GM18499 (cell line): Measurements from ENCODE around the gene SNAPC2.
"Not testable (repeated sequence)": the region's sequence is repeated elsewhere in the genome, so short reads cannot be mapped to it uniquely, and the experiment has no call there.

Experiments used
- ATAC-seq: cut with Tn5 transposase; IDR thresholded peaks from one replicate; pipeline ENCODE4 v1.9.1; 2021; ENCODE audit warnings: moderate number of reproducible peaks; ENCODE audit not compliant: insufficient read depth, unreplicated experiment

The SNAPC2 gene

GRCh38 chr19:7888145-7888825 is 31.9 kb upstream of the SNAPC2 start, which contains the start of gene LRRC8E:
Gene LRRC8E, plus strand, starts transcription at chr19:7888510. Its CDS starts 7,094 bp downstream, at chr19:7895604.
- ATAC-seq = no peak

- no peak for ATAC-seq
These were observed 31.3 kb upstream of the SNAPC2 start for GRCh38 chr19:7888826-7889217.

- not testable (repeated sequence) for ATAC-seq
These were observed 26.6 kb upstream of the SNAPC2 start for GRCh38 chr19:7893362-7894101.

- no peak for ATAC-seq
These were observed 25.4 kb upstream of the SNAPC2 start for GRCh38 chr19:7894612-7895309.

GRCh38 chr19:7895565-7895964 is 24.6 kb upstream of the SNAPC2 start:
- no peak for ATAC-seq

- no peak for ATAC-seq
These were observed 22.8 kb upstream of the SNAPC2 start for GRCh38 chr19:7897292-7897691.

GRCh38 chr19:7898967-7899366 is 21.2 kb upstream of the SNAPC2 start:
- no peak for ATAC-seq

- ATAC-seq = no peak
These were observed 20.3 kb upstream of the SNAPC2 start for GRCh38 chr19:7899751-7900378.

GRCh38 chr19:7900401-7900870 is 19.7 kb upstream of the SNAPC2 start:
- ATAC-seq = no peak

GRCh38 chr19:7900931-7901330 is 19.2 kb upstream of the SNAPC2 start:
- no peak for ATAC-seq

GRCh38 chr19:7901337-7901736 is 18.8 kb upstream of the SNAPC2 start:
- ATAC-seq = no peak

GRCh38 chr19:7902796-7903243 is 17.3 kb upstream of the SNAPC2 start:
- ATAC-seq = no peak

- ATAC-seq = peak; percentile 76
These were observed 16.7 kb upstream of the SNAPC2 start, which contains the start of gene MAP2K7 for GRCh38 chr19:7903244-7904073. Gene MAP2K7, plus strand, starts transcription at chr19:7903877. Its CDS starts 68 bp downstream, at chr19:7903945.

GRCh38 chr19:7904074-7905020 is 15.8 kb upstream of the SNAPC2 start:
- ATAC-seq = no peak

GRCh38 chr19:7905268-7905667 is 14.9 kb upstream of the SNAPC2 start:
- no peak for ATAC-seq

GRCh38 chr19:7905859-7906258 is 14.3 kb upstream of the SNAPC2 start:
- no peak for ATAC-seq

GRCh38 chr19:7907122-7907521 is 13.0 kb upstream of the SNAPC2 start:
- no peak for ATAC-seq

GRCh38 chr19:7907544-7907943 is 12.6 kb upstream of the SNAPC2 start:
- no peak for ATAC-seq
